Transverse colon (tissue), 4 donors: ENCODE results near the gene NECAB2.

ENCODE experiments used
- POLR2A ChIP-seq: fragments of 450-650 bp; IDR thresholded peaks from one replicate; pipeline ENCODE4 v1.6.1; 2016; ENCODE audit warnings: antibody characterized with exemption, mild to moderate bottlenecking, moderate library complexity
- POLR2AphosphoS5 ChIP-seq, 3 donors: sonication (generic); formaldehyde crosslinking; IDR thresholded peaks; one replicate each; pipeline ENCODE4 v1.6.1; 2016; ENCODE audit warnings: antibody characterized with exemption in 3 of 3
- TF ChIP-seq, protein P1 (sequence below), 5 experiments: fragments of 200-600 bp in 3 of 5; fragments of 450-650 bp in 2 of 5; sonication (generic) in 3 of 5; IDR thresholded peaks; 1 replicate in 2 of 5; 2 replicates in 3 of 5; pipeline ENCODE4 v1.5.1; 2016 to 2017; ENCODE audit warnings: antibody characterized with exemption in 5 of 5, inconsistent platforms in 3 of 5, mild to moderate bottlenecking in 2 of 5, moderate library complexity in 1 of 5

DNA sequence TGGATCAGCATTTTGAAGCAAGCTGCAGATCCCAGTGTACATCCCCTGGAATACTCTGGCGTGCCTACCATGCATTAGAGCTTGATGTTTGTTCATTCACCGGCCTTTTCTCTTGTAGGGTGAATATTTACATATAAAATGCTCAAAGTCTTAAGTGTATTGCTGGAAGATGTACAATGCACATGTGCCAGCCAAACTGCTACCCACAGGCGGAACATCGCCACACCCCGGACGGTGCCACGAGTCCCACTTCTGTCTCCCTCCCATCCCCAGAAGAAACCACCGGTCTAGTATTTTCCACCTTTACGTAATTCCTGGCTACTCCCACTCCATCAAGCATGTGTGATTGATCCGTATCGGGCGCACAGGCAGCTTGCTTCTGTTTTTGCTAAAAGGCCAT, 70.4 kb downstream of the NECAB2 start:
- TF ChIP-seq POLR2A, result no peak
- TF ChIP-seq, protein P1, sequence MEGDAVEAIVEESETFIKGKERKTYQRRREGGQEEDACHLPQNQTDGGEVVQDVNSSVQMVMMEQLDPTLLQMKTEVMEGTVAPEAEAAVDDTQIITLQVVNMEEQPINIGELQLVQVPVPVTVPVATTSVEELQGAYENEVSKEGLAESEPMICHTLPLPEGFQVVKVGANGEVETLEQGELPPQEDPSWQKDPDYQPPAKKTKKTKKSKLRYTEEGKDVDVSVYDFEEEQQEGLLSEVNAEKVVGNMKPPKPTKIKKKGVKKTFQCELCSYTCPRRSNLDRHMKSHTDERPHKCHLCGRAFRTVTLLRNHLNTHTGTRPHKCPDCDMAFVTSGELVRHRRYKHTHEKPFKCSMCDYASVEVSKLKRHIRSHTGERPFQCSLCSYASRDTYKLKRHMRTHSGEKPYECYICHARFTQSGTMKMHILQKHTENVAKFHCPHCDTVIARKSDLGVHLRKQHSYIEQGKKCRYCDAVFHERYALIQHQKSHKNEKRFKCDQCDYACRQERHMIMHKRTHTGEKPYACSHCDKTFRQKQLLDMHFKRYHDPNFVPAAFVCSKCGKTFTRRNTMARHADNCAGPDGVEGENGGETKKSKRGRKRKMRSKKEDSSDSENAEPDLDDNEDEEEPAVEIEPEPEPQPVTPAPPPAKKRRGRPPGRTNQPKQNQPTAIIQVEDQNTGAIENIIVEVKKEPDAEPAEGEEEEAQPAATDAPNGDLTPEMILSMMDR (IDR thresholded peaks at IDR 0.05), result no peak
- TF ChIP-seq POLR2AphosphoS5 (IDR thresholded peaks at IDR 0.05), result no peak
